Liver (tissue), 3 donors: Measurements from ENCODE around the gene CNIH2.

ENCODE experiments used
- CTCF ChIP-seq: fragments of 150-350 bp; IDR thresholded peaks from 2 replicates; pipeline ENCODE4 v1.5.1; 2017; ENCODE audit warnings: improper control_type of control experiment, low read depth, low read length; ENCODE audit not compliant: missing input control
- FOXA1 ChIP-seq: IDR thresholded peaks from 2 replicates; pipeline ENCODE4 v1.6.1; 2016; ENCODE audit warnings: antibody characterized with exemption
- HNF4A ChIP-seq, 2 donors: conservative IDR thresholded peaks; 2 replicates each; pipeline ENCODE4 v1.6.1; 2016; ENCODE audit warnings: antibody characterized with exemption in 2 of 2, mild to moderate bottlenecking in 2 of 2
- JUND ChIP-seq, 2 donors: IDR thresholded peaks; 2 replicates each; pipeline ENCODE4 v1.6.1; 2016; ENCODE audit warnings: antibody characterized with exemption in 2 of 2
- RAD21 ChIP-seq, 2 donors: IDR thresholded peaks; 2 replicates each; pipeline ENCODE4 v1.6.1; 2016; ENCODE audit warnings: antibody characterized with exemption in 2 of 2, mild to moderate bottlenecking in 2 of 2
- TAF1 ChIP-seq: conservative IDR thresholded peaks from 2 replicates; pipeline ENCODE4 v1.6.1; 2016; ENCODE audit warnings: antibody characterized with exemption, mild to moderate bottlenecking
- ZBTB33 ChIP-seq: IDR thresholded peaks from 2 replicates; pipeline ENCODE4 v1.6.1; 2016; ENCODE audit warnings: antibody characterized with exemption
- TF ChIP-seq, protein P1 (sequence below): IDR thresholded peaks from 2 replicates; pipeline ENCODE4 v1.6.1; 2016; ENCODE audit warnings: antibody characterized with exemption
- TF ChIP-seq, protein P2 (sequence below): IDR thresholded peaks from 2 replicates; pipeline ENCODE4 v1.6.1; 2016; ENCODE audit warnings: antibody characterized with exemption, mild to moderate bottlenecking
- donor health status: healthy.
- donor health status: healthy.

GRCh38 chr11:66317723-66318599, 40.0 kb downstream of the CNIH2 start:
- TF ChIP-seq, protein P1, sequence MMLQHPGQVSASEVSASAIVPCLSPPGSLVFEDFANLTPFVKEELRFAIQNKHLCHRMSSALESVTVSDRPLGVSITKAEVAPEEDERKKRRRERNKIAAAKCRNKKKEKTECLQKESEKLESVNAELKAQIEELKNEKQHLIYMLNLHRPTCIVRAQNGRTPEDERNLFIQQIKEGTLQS, result no peak
- TF ChIP-seq CTCF, result no peak
- TF ChIP-seq FOXA1, result no peak
- TF ChIP-seq TAF1, result no peak
- peak in 1 of 2 donors; percentile 36 for TF ChIP-seq RAD21 (IDR thresholded peaks at IDR 0.05)
- TF ChIP-seq, protein P2, sequence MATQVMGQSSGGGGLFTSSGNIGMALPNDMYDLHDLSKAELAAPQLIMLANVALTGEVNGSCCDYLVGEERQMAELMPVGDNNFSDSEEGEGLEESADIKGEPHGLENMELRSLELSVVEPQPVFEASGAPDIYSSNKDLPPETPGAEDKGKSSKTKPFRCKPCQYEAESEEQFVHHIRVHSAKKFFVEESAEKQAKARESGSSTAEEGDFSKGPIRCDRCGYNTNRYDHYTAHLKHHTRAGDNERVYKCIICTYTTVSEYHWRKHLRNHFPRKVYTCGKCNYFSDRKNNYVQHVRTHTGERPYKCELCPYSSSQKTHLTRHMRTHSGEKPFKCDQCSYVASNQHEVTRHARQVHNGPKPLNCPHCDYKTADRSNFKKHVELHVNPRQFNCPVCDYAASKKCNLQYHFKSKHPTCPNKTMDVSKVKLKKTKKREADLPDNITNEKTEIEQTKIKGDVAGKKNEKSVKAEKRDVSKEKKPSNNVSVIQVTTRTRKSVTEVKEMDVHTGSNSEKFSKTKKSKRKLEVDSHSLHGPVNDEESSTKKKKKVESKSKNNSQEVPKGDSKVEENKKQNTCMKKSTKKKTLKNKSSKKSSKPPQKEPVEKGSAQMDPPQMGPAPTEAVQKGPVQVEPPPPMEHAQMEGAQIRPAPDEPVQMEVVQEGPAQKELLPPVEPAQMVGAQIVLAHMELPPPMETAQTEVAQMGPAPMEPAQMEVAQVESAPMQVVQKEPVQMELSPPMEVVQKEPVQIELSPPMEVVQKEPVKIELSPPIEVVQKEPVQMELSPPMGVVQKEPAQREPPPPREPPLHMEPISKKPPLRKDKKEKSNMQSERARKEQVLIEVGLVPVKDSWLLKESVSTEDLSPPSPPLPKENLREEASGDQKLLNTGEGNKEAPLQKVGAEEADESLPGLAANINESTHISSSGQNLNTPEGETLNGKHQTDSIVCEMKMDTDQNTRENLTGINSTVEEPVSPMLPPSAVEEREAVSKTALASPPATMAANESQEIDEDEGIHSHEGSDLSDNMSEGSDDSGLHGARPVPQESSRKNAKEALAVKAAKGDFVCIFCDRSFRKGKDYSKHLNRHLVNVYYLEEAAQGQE, result no peak
- TF ChIP-seq ZBTB33, result no peak
- peak; percentile 72 to 87 for TF ChIP-seq HNF4A (conservative IDR thresholded peaks at IDR 0.05)
- no peak for TF ChIP-seq JUND (IDR thresholded peaks at IDR 0.05)
